Transverse colon (tissue), 3 donors: ENCODE measurements around the gene NLRC5.

Source experiments
- POLR2A ChIP-seq: fragments of 450-650 bp; IDR thresholded peaks from one replicate; pipeline ENCODE4 v1.6.1; 2016; ENCODE audit warnings: antibody characterized with exemption, mild to moderate bottlenecking, moderate library complexity
- TF ChIP-seq, protein P1 (sequence below), 5 experiments: fragments of 200-600 bp in 3 of 5; fragments of 450-650 bp in 2 of 5; sonication (generic) in 3 of 5; IDR thresholded peaks; 1 replicate in 2 of 5; 2 replicates in 3 of 5; pipeline ENCODE4 v1.5.1; 2016 to 2017; ENCODE audit warnings: antibody characterized with exemption in 5 of 5, inconsistent platforms in 3 of 5, mild to moderate bottlenecking in 2 of 5, moderate library complexity in 1 of 5

DNA sequence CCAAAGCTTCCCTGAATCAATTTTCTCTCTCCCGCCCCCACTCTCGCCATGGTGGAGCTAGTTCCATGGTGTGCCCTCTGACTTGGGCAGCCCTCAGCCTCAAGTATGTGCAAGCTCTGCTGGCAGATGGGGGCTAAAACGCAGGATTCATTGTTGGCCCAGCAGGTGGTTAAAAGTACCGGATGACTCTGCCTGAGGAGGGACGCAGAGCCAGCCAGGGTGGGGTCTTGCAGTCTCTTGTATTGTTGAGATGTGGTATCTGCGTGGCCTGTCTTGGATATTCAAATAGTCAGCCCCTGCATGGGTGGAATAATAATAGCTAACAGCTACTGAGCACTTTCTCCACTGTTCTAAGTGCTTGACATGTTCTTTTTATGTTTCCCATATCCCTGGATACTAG is 66.3 kb downstream of the NLRC5 start:
- TF ChIP-seq, protein P1, sequence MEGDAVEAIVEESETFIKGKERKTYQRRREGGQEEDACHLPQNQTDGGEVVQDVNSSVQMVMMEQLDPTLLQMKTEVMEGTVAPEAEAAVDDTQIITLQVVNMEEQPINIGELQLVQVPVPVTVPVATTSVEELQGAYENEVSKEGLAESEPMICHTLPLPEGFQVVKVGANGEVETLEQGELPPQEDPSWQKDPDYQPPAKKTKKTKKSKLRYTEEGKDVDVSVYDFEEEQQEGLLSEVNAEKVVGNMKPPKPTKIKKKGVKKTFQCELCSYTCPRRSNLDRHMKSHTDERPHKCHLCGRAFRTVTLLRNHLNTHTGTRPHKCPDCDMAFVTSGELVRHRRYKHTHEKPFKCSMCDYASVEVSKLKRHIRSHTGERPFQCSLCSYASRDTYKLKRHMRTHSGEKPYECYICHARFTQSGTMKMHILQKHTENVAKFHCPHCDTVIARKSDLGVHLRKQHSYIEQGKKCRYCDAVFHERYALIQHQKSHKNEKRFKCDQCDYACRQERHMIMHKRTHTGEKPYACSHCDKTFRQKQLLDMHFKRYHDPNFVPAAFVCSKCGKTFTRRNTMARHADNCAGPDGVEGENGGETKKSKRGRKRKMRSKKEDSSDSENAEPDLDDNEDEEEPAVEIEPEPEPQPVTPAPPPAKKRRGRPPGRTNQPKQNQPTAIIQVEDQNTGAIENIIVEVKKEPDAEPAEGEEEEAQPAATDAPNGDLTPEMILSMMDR (IDR thresholded peaks at IDR 0.05): no peak
- TF ChIP-seq POLR2A: no peak
